ENCODE measurements around the gene SMIM24.
"Not testable (repeated sequence)": the region's sequence is repeated elsewhere in the genome, so short reads cannot be mapped to it uniquely, and the experiment has no call there.

The SMIM24 gene

GRCh38 chr19:3514930-3515329 lies 34.6 kb upstream of the SMIM24 start:
- peak; percentile 35 for DNase-seq (ENCODE audit: low read depth)

GRCh38 chr19:3513229-3514140 lies 33.2 kb upstream of the SMIM24 start:
- DNase-seq (ENCODE audit: low read depth) = no peak

GRCh38 chr19:3512562-3513228 lies 32.4 kb upstream of the SMIM24 start:
- no peak for DNase-seq (ENCODE audit: low read depth)

- no peak for DNase-seq (ENCODE audit: low read depth)
Observed at GRCh38 chr19:3511506-3512251, 31.4 kb upstream of the SMIM24 start.

- no peak for DNase-seq (ENCODE audit: low read depth)
Observed at GRCh38 chr19:3510727-3511126, 30.4 kb upstream of the SMIM24 start.

- DNase-seq (ENCODE audit: low read depth) = peak; percentile 61
Observed at GRCh38 chr19:3509566-3509989, 29.3 kb upstream of the SMIM24 start.

GRCh38 chr19:3508771-3509535 lies 28.6 kb upstream of the SMIM24 start:
- DNase-seq (ENCODE audit: low read depth) = no peak

GRCh38 chr19:3508121-3508661 lies 27.9 kb upstream of the SMIM24 start:
- DNase-seq (ENCODE audit: low read depth) = not testable (repeated sequence)

- DNase-seq (ENCODE audit: low read depth) = no peak
Observed at GRCh38 chr19:3507371-3508120, 27.2 kb upstream of the SMIM24 start.

- no peak for DNase-seq (ENCODE audit: low read depth)
Observed at GRCh38 chr19:3506384-3507340, 26.3 kb upstream of the SMIM24 start.

GRCh38 chr19:3505598-3506383 lies 25.5 kb upstream of the SMIM24 start, which contains the start of gene FZR1:
Gene FZR1 (plus strand): TSS chr19:3506311. CDS start chr19:3522990, 16,679 bp downstream.
- peak; percentile 95 for DNase-seq (ENCODE audit: low read depth)

- DNase-seq (ENCODE audit: low read depth) = peak; percentile 97
Observed at GRCh38 chr19:3504735-3505134, 24.4 kb upstream of the SMIM24 start.

- DNase-seq (ENCODE audit: low read depth) = peak; percentile 93
Observed at GRCh38 chr19:3503036-3503572, 22.8 kb upstream of the SMIM24 start.

- DNase-seq (ENCODE audit: low read depth) = no peak
Observed at GRCh38 chr19:3501780-3502179, 21.5 kb upstream of the SMIM24 start.

GRCh38 chr19:3500429-3501101 lies 20.2 kb upstream of the SMIM24 start, which contains the start of gene DOHH:
Gene DOHH (minus strand): TSS chr19:3500674. CDS start chr19:3496814, 3,860 bp downstream.
- peak; percentile 94 for DNase-seq (ENCODE audit: low read depth)

- no peak for DNase-seq (ENCODE audit: low read depth)
Observed at GRCh38 chr19:3499738-3500428, 19.6 kb upstream of the SMIM24 start.
